Dermis blood vessel endothelial cell (primary cell): ENCODE measurements around the gene DRD2. TPM values are rescaled to one million over a fixed set of nuclear protein-coding genes. Genes with fewer than 3 reads are reported as not detected.
A peak's percentile ranks its signal among the peaks of the same experiment; 100 is the strongest.

Experiments
- DNase-seq: peaks from one replicate; pipeline ENCODE4 v3.0.0; 2010
- total RNA-seq: library from RNA; depleted of rRNA; stranded (reverse); fragments of >200 nt; gene quantifications from 2 replicates; pipeline ENCODE4 v1.2.3, GENCODE V29; 2014

The DRD2 gene
- total RNA-seq, 1 donor from 2014 or later = not detected

DNA sequence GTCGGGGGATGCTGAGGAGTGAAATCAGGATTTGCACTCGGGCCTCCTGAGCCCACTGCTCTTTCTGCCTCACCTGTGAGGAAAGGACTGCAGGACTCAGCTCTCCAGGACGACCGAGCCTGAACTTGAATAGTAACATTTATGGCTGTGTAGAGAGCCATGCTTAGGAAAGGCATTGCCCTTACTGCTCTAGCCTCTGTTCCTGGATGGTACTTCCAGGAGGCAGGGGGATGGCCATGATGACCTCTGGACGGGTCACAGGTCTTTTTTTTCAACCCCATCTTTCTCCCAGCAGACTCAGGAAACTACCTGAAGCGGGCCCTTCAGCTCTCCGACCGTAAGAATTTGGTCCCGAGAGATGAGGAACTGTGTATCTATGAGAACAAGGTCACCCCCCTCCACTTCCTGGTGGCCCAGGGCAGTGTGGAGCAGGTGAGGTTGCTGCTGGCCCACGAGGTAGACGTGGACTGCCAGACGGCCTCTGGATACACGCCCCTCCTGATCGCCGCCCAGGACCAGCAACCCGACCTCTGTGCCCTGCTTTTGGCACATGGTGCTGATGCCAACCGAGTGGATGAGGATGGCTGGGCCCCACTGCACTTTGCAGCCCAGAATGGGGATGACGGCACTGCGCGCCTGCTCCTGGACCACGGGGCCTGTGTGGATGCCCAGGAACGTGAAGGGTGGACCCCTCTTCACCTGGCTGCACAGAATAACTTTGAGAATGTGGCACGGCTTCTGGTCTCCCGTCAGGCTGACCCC lies 76.3 kb downstream of the DRD2 start:
- no peak for DNase-seq

DNA sequence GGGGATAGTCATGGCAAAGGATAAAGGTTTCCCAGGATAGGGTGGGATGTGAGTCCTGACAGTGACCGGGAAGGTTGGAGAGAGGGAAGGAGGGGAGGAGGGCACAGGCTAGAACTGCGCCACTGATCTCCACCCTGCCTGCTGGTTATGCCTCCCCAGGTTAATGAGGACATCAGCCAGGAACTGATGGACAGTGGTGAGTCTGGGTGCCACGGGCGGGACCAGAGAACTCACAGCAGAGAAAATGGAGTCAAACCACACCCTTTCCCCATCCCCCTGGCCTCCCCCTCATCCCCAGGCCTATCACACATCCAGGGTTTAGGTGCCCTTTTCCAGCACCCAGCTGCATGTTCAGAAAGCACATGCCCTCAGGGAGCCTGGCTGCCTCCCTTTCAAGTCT lies 77.4 kb downstream of the DRD2 start:
- no peak for DNase-seq

DNA sequence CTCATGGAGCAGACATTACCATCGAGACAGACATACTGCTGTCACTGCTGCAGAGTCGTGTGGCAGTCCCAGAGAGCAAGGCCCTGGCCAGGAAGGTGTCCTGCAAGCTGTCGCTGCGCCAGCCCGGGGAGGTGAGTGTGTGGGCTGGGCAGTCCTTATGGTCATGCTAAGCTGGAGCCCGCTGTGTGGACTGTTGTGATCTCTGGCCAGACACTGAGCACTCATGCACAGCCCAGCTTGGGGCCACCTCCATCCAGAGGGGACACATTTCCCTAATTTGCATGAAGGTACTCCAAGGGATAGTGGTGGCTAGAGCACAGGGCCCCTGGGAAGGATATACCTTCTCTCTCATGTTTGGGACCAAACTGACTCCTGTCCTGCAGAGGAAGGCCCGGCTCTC lies 78.0 kb downstream of the DRD2 start:
- DNase-seq = no peak

DNA sequence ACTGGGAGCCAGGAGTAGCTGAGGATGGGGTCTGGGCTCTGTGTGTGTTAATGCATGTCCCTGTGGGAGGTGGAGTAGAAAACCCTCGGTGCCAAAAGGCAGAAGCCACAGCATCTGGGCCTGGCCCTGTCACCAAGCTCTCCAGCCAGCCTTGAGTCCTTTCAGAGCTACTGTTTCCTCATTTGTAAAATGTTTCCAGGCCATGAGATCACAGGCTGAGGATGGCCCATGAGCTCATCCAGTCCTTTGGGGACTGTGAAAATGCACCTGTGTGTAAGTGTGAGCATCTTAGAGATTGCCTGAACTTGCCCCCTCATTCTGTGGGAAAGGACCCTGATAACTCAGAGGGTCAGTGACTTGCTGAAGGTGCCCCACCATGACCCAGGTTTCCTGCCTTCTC lies 78.5 kb downstream of the DRD2 start:
- no peak for DNase-seq

DNA sequence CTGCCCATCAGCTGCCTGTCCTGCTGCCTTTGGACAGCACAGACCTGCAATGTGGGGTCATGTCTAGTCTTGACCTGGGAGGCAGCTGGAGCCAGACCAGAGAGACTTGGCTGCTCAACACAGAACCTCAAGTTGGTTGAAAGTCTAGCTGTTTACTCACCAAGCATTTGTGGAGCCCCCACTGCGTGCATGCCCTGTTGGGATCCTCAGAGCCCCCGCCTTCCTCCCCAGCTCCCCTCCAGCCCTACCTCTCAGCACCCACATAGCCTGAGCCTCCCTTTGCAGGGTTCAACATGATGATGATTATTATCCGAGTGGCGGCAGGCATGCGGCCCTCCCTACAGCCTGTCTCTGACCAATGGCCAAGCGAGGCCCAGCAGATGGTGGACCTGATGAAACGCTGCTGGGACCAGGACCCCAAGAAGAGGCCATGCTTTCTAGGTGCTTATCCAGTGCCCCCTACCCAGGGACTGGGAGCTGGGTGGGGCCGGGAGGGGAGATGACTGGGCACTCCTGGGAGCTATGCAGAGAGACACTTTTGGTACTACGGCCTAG lies 79.3 kb downstream of the DRD2 start:
- DNase-seq = no peak

DNA sequence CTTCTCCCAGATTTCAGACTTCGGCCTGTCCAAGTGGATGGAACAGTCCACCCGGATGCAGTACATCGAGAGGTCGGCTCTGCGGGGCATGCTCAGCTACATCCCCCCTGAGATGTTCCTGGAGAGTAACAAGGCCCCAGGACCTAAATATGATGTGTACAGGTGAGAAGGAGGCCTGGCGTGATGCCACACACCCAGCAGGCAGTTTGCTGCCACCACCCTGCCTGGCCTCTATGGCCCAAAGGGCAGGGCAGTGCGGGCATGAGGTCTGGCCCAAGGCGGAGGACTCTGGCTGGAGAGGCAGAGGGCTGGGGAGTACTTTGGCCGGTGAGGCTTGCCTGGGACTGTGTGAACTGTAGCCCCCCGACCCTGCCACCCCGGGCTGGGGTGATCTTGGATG lies 80.3 kb downstream of the DRD2 start:
- no peak for DNase-seq

DNA sequence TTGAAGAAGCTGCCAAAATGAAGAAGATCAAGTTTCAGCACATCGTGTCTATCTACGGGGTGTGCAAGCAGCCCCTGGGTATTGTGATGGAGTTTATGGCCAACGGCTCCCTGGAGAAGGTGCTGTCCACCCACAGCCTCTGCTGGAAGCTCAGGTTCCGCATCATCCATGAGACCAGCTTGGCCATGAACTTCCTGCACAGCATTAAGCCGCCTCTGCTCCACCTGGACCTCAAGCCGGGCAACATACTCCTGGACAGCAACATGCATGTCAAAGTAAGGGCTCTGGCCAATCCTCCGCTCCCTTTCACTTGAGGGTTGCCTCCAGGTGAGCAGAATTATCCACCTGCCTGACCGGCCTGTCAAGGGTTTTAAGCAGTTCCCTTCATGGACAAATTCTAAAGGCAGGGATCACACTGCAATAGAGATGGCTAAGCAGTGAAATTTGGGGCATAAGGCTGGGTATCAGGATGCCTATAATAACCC lies 81.7 kb downstream of the DRD2 start:
- DNase-seq = no peak

DNA sequence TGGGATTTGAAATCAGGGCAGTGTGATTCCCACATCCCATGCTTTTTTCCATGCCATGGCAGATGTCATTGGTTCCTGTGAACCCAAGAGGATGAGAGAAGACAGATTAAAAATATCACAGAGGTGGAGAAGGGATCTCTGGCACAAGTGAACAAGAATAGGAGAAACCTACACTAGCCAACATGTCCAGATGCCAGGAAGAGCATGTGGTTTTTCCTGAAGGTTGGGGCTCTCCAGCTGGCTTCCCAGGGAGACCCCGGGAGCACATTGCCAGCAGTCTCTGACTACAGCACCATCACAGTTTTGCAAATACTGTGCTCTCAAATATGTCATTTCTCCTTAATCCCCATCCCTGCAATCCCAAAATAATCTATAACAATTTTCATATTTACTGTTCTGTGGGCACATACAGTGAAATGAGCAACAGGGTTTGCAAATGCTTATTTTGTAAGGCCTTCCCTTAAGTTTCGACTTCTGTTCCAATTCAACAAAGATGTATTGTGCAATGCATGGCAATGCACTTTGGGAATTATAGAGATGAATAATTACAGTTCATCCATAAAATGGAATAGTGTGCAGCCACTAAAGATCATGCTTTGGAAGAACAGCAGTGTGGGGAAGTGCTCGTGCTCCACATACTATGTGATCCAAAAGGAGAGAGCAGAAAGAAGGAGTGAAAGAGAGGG lies 82.8 kb downstream of the DRD2 start:
- DNase-seq = no peak

DNA sequence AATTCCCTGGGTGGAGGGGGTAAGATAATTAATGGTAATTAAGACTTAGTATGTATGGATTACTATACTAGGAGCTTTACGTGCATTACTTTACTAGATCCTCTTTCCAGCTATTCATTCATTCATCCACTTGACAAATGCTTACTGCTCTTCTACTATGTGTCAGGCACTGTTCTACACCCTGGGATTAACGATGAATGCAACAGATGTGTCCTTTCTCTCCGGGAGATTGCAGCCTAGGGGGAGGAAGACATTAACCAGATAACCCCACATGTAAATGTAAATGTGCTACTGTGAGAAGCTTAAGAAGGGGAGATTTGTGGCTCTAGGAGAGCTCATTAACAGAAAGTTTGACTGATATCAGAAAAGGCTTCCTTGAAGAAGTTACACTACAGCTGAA lies 85.9 kb downstream of the DRD2 start:
- no peak for DNase-seq

DNA sequence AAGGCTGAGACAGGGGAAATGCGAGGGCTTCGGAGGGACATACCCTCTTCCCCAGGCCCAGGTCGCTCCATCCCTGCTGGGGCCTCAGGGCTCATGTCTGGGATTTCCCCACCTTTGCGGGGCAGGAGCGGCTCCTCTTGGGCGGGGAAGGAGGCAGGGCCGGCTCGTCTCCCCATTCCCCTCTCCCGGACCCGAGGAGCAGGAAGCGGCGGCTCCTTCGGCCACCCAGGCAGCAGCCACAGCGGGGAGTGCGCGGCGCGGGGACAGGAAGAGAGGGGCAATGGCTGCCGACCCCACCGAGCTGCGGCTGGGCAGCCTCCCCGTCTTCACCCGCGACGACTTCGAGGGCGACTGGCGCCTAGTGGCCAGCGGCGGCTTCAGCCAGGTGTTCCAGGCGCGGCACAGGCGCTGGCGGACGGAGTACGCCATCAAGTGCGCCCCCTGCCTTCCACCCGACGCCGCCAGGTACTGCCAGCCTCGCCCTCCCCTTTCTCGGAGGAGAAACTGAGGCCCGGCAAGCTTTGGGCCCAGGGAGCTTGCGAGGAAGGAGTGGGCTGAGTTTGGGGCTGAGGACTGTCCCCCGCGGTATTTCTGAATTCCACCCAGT lies 87.5 kb downstream of the DRD2 start, which contains the start of gene ANKK1:
TSS of gene ANKK1 (plus strand) at position 175 of the 607 bp plus-strand sequence. CDS start at position 281, 106 bp downstream.
- DNase-seq = peak; percentile 8

DNA sequence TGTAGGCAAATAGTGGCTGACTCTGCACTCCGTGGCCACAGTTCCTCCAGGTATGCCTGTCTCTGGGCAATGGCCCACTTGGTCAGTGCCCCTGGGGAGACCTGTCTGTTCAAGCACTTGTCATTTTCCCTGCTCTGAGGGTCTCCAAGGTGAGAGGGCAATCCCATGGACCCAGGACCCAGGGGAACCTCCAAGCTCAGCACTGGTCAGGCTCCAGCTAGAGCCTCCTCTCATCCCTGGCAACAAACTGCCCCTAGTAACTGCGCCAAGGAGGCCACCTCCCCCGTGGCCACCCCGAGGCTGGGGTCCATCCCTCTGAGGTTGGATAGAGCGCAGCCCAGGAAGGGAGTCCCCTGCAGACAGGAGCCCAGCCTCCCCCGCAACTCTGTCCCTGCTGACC lies 88.3 kb downstream of the DRD2 start:
- no peak for DNase-seq

DNA sequence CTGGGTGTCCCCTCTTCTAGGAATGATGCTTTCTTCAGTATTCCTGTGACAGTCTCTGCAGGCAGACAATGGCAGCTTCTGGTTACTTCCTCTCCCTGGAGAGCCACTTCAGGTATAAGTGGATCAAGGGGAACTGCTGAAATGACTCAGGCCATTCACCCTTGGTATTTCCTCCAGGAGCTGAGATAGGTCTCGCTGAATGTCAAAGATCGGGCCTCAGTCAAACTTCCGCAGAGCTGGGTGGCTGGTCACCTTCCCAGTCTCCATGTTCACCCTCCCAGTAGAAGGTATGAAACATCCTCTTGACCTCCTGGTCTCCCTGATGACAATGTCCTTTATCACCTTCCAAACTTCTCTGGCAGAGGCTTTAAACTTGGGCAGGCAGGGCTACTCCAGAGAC lies 89.4 kb downstream of the DRD2 start:
- peak; percentile 19 for DNase-seq

DNA sequence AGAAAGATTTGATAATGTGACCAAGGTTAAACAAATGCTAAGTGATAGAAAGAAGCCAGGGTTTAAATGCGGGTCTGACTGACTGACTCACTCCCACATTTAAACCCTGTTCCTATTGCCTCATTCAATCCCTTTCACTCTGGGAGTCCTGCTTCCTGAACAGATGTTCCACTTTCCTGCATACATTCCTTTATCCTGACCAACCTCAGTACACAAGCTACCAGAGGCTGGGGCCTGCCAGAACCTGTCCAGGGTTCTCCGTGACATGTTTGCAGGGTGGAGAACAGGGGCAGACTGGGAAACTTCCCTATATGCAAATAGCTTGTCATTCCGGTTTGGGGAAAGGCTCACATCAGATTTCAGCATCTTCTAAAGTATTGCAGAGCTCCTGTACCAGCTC lies 90.6 kb downstream of the DRD2 start:
- DNase-seq = peak; percentile 85

DNA sequence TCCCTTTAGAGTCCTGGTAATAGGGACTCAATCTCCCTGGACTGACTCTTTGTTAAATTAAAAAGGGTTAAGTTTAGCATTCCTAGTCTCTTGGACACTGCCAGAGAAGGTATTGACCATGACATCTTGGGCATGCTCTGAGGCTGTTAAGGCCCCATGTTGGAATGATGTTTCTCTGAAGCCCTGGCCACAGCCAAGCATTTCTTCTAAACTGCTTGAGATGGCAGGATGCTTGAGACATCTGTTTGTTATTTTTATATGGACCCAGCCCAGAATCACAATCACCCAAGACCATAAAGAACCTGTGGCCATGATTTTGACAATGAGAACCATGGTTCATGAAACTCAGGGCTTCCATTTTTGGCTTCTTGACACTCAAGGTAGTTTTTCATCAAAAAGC lies 93.1 kb downstream of the DRD2 start:
- DNase-seq = no peak

DNA sequence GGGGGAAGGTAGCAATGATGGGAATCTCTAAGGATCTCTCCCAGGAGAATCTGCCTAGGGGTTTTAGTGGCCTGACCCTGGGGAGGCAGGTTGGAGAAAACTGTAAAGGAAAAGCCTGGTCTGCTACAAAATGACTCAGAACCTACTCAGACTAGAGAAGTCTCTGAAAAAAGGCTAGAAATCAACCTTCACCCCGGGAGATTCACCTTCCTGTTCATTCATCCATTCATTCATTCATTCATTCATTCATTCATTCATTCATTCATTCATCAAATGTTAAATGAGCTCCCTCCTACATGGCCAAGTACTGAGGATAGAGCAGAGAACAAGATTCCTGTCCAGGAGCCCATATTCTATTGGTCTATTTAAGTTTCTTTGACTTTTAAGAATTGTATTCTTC lies 96.5 kb downstream of the DRD2 start:
- DNase-seq = no peak

DNA sequence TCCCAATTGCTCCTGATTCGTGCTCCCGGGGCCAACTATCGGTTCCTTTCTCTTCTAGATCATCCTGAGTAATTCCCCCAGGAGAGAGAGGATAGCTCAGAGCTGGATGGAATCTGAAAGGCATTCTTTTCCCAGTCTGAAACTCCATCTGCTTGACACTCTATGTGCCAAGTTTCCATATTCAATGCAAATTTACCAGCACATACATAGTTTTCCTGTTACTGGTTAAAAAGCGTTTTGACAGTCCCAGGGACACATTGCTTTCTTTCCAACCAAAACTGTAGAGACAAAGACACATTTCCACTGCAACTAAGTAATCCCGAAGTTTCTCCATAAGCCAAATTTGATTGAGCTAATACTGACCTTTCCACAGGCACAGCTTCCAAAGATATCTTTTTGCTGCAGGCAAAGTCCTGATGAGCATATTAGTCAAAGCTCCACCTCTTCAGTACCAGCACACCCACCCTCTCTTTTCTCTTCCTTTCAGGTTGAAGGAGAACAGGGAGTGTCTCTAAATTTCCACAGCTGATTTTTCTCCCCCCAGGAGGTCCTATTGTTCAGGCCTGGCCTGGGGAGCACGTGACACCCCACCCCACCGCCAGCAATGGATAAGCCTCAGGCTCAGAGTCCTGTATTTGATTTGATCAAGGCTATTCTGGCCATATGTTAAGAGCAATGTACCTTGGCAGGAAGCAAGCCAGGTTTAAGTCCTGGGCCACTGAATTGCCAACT lies 97.4 kb downstream of the DRD2 start:
- no peak for DNase-seq

DNA sequence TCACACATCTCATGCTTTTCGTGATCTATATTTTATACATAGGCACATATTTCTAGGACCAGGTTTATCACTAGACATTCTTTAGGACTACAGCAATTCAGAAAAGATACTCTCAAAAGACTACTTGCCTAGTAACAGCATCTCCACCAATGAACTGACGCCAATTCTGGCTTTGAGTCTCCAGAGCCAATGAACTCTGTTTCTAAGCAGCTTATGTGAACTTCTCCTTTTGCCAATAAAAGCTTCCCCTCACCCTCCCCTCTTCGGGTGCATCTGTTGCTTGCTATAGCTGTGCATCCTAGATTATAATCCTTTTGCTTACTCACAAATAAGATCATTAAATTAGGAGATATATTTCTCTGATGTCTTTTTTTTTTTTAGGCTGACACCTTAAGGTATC lies 99.0 kb downstream of the DRD2 start:
- DNase-seq = no peak

DNA sequence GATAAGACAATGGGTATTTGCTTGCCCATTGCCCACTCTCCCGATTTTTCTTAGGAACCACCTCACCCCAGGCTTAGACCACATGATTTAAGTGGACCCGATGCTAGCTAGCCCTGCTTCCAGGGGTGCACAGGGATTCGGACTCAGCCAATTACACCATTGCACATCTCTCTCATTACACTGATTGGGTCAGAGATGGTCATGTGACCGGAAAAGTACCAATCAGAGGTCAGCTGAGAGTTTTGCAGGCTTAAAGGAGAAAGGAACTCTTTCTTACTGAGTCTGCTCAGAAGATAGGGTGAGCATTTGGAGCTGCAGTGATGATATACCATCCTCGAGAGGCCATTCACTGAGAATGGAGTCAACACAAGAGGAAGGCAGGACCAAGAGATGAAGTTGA lies 99.8 kb downstream of the DRD2 start:
- DNase-seq = no peak

DNA sequence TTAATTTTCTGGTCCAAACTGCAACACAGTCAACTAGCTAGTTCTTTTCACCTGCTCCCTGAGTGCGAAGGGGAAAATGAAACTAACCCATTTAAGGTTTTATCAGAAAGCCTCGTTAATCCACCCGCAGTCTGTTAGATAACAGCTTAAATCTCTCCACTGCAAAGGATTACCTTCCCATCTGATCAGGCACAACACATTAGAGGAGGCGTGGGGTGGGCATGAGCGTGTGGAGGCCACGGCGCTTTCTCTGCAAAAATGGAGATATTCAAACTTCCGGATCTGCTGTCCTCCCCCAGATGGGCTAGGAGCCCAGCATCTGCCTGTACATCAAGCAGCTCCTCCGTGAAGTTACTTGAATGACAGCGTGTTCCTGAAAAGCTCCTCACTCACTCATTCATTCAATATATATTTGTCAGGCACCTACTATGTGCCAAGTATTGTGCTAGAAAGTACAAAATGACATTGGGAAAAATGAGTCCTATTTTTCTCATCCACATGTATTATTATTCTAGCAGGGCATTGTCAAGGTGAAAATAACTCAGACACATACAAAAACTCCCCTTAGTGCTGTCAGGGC lies 101.1 kb downstream of the DRD2 start:
- no peak for DNase-seq

DNA sequence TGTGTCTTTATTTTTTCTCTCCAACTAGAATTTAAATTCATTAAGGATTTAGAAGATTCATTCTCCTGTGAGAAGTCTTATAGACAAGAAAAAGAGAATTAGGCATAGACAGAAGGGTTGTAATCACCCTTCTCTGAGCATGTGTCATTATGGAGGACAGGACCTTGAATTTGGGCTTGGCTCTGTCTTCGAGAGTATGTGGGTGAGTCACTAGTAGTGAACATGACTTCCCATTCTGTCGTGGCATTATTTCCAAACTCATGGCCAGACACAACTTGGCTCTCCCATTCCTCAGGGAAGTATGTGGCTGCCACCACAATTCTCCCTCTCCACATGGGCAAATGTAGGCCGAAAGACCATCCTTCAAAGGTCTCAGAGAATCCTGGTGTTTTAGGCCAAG lies 101.9 kb downstream of the DRD2 start:
- DNase-seq = no peak

DNA sequence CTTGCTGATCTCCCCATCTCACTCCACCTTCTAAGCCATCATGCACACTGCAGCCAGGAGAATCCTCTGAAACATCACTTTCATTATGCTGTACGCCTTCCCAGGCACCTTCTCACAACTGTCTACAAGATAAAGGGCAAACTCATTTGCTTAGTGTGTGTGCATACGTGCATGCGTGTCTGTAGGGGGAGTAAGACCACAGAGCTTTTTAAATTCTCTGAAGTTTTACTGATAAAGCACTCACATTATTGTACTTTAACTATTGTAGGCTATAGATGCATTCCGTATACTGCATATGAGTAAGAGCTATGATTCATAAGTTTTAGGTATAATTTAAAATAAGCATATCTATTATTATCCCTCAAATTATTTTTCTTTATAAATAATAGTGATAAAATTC lies 102.9 kb downstream of the DRD2 start:
- DNase-seq = no peak

DNA sequence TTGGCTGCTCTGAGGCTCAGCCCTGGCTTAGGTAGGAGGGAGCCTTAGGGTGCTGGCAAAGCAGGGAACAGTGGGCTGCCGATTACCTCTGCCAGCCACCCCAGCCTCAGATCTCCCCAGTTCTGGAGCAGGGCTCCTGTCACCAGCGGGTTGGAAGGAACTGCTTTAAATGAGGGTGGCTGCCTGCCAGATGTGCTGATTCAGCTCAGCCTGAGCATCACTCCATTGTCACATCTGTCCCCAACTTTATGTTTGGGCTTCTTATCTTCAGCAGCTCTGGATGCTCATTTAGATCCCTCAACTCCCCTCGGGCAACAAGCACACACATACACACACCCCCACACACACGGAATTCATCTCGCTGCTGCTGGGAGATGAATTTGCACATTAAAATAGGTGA lies 104.6 kb downstream of the DRD2 start:
- no peak for DNase-seq
